ENCODE data around the gene HOXC6.
"Not testable (repeated sequence)": the region's sequence is repeated elsewhere in the genome, so short reads cannot be mapped to it uniquely, and the experiment has no call there.

Gene HOXC6

GRCh38 chr12:54039417-54040147 lies 11.3 kb downstream of the HOXC6 start (continued):
- no peak for TF ChIP-seq CSRNP3 (CRISPR knock-in tag; IDR thresholded peaks at IDR 0.05)
- TF ChIP-seq PATZ1 (CRISPR knock-in tag; IDR thresholded peaks at IDR 0.05; ENCODE audit: borderline replicate concordance) = no peak
- no peak for TF ChIP-seq BACH2 (CRISPR knock-in tag; IDR thresholded peaks at IDR 0.05; ENCODE audit: borderline replicate concordance)
- TF ChIP-seq ARNTL (CRISPR knock-in tag; IDR thresholded peaks at IDR 0.05; ENCODE audit: borderline replicate concordance, low read depth) = no peak

- ATAC-seq = no peak
- TF ChIP-seq ZNF8 (CRISPR knock-in tag; IDR thresholded peaks at IDR 0.05) (no peak), ESRRG (CRISPR knock-in tag; IDR thresholded peaks at IDR 0.05) (no peak), CSDC2 (CRISPR knock-in tag; IDR thresholded peaks at IDR 0.05) (no peak), PATZ1 (CRISPR knock-in tag; IDR thresholded peaks at IDR 0.05; ENCODE audit: borderline replicate concordance) (no peak), BACH2 (CRISPR knock-in tag; IDR thresholded peaks at IDR 0.05; ENCODE audit: borderline replicate concordance) (no peak)
Observed at GRCh38 chr12:54040148-54040494, 11.9 kb downstream of the HOXC6 start.

GRCh38 chr12:54040648-54041047 lies 12.4 kb downstream of the HOXC6 start:
- TF ChIP-seq GLIS3 (CRISPR knock-in tag; IDR thresholded peaks at IDR 0.05) = no peak
- no peak for ATAC-seq

GRCh38 chr12:54041097-54041690 lies 13.0 kb downstream of the HOXC6 start:
- ATAC-seq = no peak
- TF ChIP-seq SNAI2 (CRISPR knock-in tag; IDR thresholded peaks at IDR 0.05) (no peak), TOX (CRISPR knock-in tag; IDR thresholded peaks at IDR 0.05; ENCODE audit: borderline replicate concordance) (no peak), ZFP3 (CRISPR knock-in tag; IDR thresholded peaks at IDR 0.05) (no peak), GLIS3 (CRISPR knock-in tag; IDR thresholded peaks at IDR 0.05) (no peak), ZNF70 (CRISPR knock-in tag; IDR thresholded peaks at IDR 0.05) (no peak)

GRCh38 chr12:54042033-54042432 lies 13.8 kb downstream of the HOXC6 start:
- not testable (repeated sequence) for ATAC-seq

GRCh38 chr12:54042970-54043853 lies 15.0 kb downstream of the HOXC6 start:
- no peak for ATAC-seq
- TF ChIP-seq ISL1 (CRISPR knock-in tag; IDR thresholded peaks at IDR 0.05) = no peak
- TF ChIP-seq PPARA (CRISPR knock-in tag; IDR thresholded peaks at IDR 0.05; ENCODE audit: borderline replicate concordance) = no peak
- no peak for TF ChIP-seq ZFP3 (CRISPR knock-in tag; IDR thresholded peaks at IDR 0.05)
- no peak for TF ChIP-seq TSHZ2 (CRISPR knock-in tag; IDR thresholded peaks at IDR 0.05)
- TF ChIP-seq ZFP30 (CRISPR knock-in tag; IDR thresholded peaks at IDR 0.05) = no peak
- TF ChIP-seq ZNF8 (CRISPR knock-in tag; IDR thresholded peaks at IDR 0.05) = no peak
- no peak for TF ChIP-seq TOX (CRISPR knock-in tag; IDR thresholded peaks at IDR 0.05; ENCODE audit: borderline replicate concordance)
- no peak for TF ChIP-seq ZC3H10 (CRISPR knock-in tag; IDR thresholded peaks at IDR 0.05)
- no peak for TF ChIP-seq RARB (CRISPR knock-in tag; IDR thresholded peaks at IDR 0.05)
- no peak for TF ChIP-seq CSDC2 (CRISPR knock-in tag; IDR thresholded peaks at IDR 0.05)

All from SK-N-SH treated with all-trans-retinoic acid at 6 μM for 48 hours (cell line).